Osteoblast (primary cell): ENCODE data around the gene ATG7. TPM values are rescaled to one million over a fixed set of nuclear protein-coding genes. Genes with fewer than 3 reads are reported as not detected.

ENCODE experiments used
- DNase-seq: peaks from one replicate; pipeline ENCODE4 v3.0.0; 2011; ENCODE audit warnings: low spot score, mixed read lengths; ENCODE audit not compliant: insufficient read length; ENCODE audit errors: missing footprints
- H2AFZ ChIP-seq: 2 replicates; pipeline ENCODE4 v1.6.0; 2011; ENCODE audit warnings: mild to moderate bottlenecking, low read length
- H3K27ac ChIP-seq: 2 replicates; pipeline ENCODE4 v1.5.1; 2011; ENCODE audit warnings: mild to moderate bottlenecking, low read depth, low read length, moderate library complexity
- H3K27me3 ChIP-seq: 2 replicates; pipeline ENCODE4 v1.6.0; 2012; ENCODE audit warnings: mild to moderate bottlenecking, control low read depth, inconsistent platforms, low read length, moderate library complexity; ENCODE audit not compliant: insufficient read depth
- H3K36me3 ChIP-seq: 2 replicates; pipeline ENCODE4 v1.5.1; 2011; ENCODE audit warnings: mild to moderate bottlenecking, low read length, control low read depth, moderate library complexity; ENCODE audit not compliant: insufficient read depth
- H3K4me1 ChIP-seq: 2 replicates; pipeline ENCODE4 v1.5.1; 2011; ENCODE audit warnings: mild to moderate bottlenecking, low read length, control low read depth, moderate library complexity; ENCODE audit not compliant: insufficient read depth
- H3K4me2 ChIP-seq: 2 replicates; pipeline ENCODE4 v1.6.0; 2011; ENCODE audit warnings: mild to moderate bottlenecking, low read length; ENCODE audit not compliant: insufficient read depth
- H3K4me3 ChIP-seq: fragments of 200-600 bp; sonication (generic); 3 replicates; pipeline ENCODE4 v1.5.1; 2012; ENCODE audit warnings: mild to moderate bottlenecking, low read length, inconsistent platforms; ENCODE audit not compliant: insufficient read depth
- H3K79me2 ChIP-seq: 2 replicates; pipeline ENCODE4 v1.6.0; 2012; ENCODE audit warnings: mild to moderate bottlenecking, low read length, control low read depth, inconsistent platforms; ENCODE audit not compliant: insufficient read depth
- H3K9me3 ChIP-seq: 2 replicates; pipeline ENCODE4 v1.5.1; 2011; ENCODE audit warnings: low read depth, low read length, control low read depth
- H4K20me1 ChIP-seq: 2 replicates; pipeline ENCODE4 v1.6.0; 2012; ENCODE audit warnings: mild to moderate bottlenecking, low read length, control low read depth; ENCODE audit not compliant: insufficient read depth
- CTCF ChIP-seq: IDR thresholded peaks from 2 replicates; pipeline ENCODE4 v1.5.1; 2011; ENCODE audit warnings: mild to moderate bottlenecking, low read depth, low read length, moderate library complexity; ENCODE audit errors: extremely low read depth
- total RNA-seq: library from RNA; depleted of rRNA; stranded (reverse); fragments of >200 nt; gene quantifications from 2 replicates; pipeline ENCODE4 v1.2.3, GENCODE V29; 2012

Gene ATG7
- total RNA-seq, 1 donor, result 93.4 TPM

- no peak overlapping the region for H2AFZ ChIP-seq
- no peaks in the 10 kb centered on the region for H3K27me3 ChIP-seq
Observed at GRCh38 chr3:11534793-11535101, 262.6 kb downstream of the ATG7 start.

GRCh38 chr3:11535243-11535960 is 263.2 kb downstream of the ATG7 start:
- Histone ChIP-seq H4K20me1 (no peaks in the 10 kb centered on the region), H3K4me2 (no peak overlapping the region), H3K79me2 (peaks cover 2% of the 10 kb centered on the region), H3K9me3 (no peaks in the 10 kb centered on the region), H2AFZ (no peak overlapping the region), H3K27me3 (no peaks in the 10 kb centered on the region), H3K27ac (no peak overlapping the region), H3K4me3 (no peak overlapping the region), H3K4me1 (peaks cover 26% of the 10 kb centered on the region), H3K36me3 (no peaks in the 10 kb centered on the region)
- TF ChIP-seq CTCF, result no peak
- peak; percentile 73 for DNase-seq

More at GRCh38 chr3:11534793-11535101, 262.6 kb downstream of the ATG7 start:
- Histone ChIP-seq H4K20me1 (no peaks in the 10 kb centered on the region), H3K4me2 (no peak overlapping the region), H3K4me1 (peaks cover 32% of the 10 kb centered on the region), H3K79me2 (peaks cover 2% of the 10 kb centered on the region), H3K36me3 (no peaks in the 10 kb centered on the region), H3K9me3 (no peaks in the 10 kb centered on the region), H3K4me3 (no peak overlapping the region), H3K27ac (no peak overlapping the region)
- DNase-seq, result no peak
- TF ChIP-seq CTCF, result no peak

- Histone ChIP-seq H4K20me1 (no peaks in the 10 kb centered on the region), H3K27me3 (no peaks in the 10 kb centered on the region), H2AFZ (no peak overlapping the region), H3K36me3 (no peaks in the 10 kb centered on the region), H3K79me2 (peaks cover 1% of the 10 kb centered on the region), H3K9me3 (no peaks in the 10 kb centered on the region), H3K4me2 (no peak overlapping the region), H3K4me3 (no peak overlapping the region), H3K27ac (no peak overlapping the region), H3K4me1 (peaks cover 18% of the 10 kb centered on the region)
- DNase-seq, result no peak
- TF ChIP-seq CTCF, result no peak
Observed at GRCh38 chr3:11536132-11536935, 264.1 kb downstream of the ATG7 start.

- Histone ChIP-seq H2AFZ (no peak overlapping the region), H4K20me1 (no peaks in the 10 kb centered on the region), H3K36me3 (no peaks in the 10 kb centered on the region)
Observed at GRCh38 chr3:11536936-11537612, 264.9 kb downstream of the ATG7 start.

More at GRCh38 chr3:11536936-11537612, 264.9 kb downstream of the ATG7 start:
- H3K27me3 ChIP-seq, result no peaks in the 10 kb centered on the region
- H3K9me3 ChIP-seq, result no peaks in the 10 kb centered on the region
- peaks cover 18% of the 10 kb centered on the region for H3K4me1 ChIP-seq
- H3K79me2 ChIP-seq, result peaks cover 4% of the 10 kb centered on the region
- no peak for TF ChIP-seq CTCF
- no peak overlapping the region for H3K4me2 ChIP-seq
- DNase-seq, result no peak
- no peak overlapping the region for H3K27ac ChIP-seq
- no peak overlapping the region for H3K4me3 ChIP-seq
